Measurements from ENCODE around the gene MAT2B. TPM values are rescaled to one million over a fixed set of nuclear protein-coding genes. Genes with fewer than 3 reads are reported as not detected.

The MAT2B gene
- polyA plus RNA-seq, 2 of the 4 experiments (the other 2 are of a cell fraction) = 58.6 to 74.0 TPM

DNA sequence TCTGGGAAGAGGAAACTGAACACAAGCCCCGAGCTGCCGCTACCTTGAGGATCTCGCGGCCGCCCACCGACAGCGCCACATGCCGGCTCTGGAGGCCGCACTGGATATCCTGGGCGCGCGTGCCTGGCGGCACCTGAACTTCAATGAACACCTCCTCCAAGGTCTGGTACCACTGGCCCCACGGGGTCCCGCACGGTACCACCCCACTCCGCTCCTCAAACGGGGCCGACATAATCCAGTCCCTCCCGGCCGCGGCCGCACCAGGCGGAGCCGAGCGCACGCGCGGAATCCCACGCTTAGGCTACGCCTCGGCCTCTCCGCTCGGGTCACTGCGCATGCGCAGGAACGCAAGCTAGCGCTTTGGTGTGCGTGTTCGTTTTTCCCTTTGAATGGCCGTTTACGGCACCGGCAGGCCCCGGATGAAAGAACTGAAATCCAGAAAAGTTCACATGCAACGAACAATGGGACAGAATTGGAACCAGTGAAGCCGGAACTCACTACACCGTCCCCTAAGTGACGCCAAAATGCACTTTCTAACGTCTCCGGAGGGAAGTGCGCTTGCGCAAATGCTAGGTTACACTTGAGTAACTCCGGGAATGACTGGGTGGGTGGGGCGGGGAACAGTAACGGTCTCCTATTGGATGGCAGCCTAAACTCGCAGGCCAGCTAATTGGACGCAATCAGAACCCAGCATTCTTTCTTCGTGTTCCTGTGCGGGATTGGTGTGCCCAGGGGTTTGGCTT is 45.4 kb upstream of the MAT2B start, which contains the start of gene NUDCD2 (continued):
- TF ChIP-seq RNF2 (IDR thresholded peaks at IDR 0.05; ENCODE audit: borderline replicate concordance, low read depth) (no peak), RFX5 (IDR thresholded peaks at IDR 0.05) (no peak), TFCP2L1 (CRISPR knock-in tag; IDR thresholded peaks at IDR 0.05) (no peak), E2F6 (IDR thresholded peaks at IDR 0.05; ENCODE audit: borderline replicate concordance, low read depth) (peak; percentile 72), RARB (CRISPR knock-in tag; IDR thresholded peaks at IDR 0.05) (no peak), MYC (IDR thresholded peaks at IDR 0.05; ENCODE audit: borderline replicate concordance, low read length) (peak; percentile 88), FOSL2 (IDR thresholded peaks at IDR 0.05) (no peak), FOSL2 (CRISPR knock-in tag; IDR thresholded peaks at IDR 0.05) (no peak), ELK1 (IDR thresholded peaks at IDR 0.05; ENCODE audit: low read depth, low read length) (no peak), ZSCAN20 (CRISPR knock-in tag; IDR thresholded peaks at IDR 0.05) (no peak), GATA3 (IDR thresholded peaks at IDR 0.05; ENCODE audit: borderline replicate concordance) (no peak), ZC3H11A (IDR thresholded peaks at IDR 0.05) (no peak), PHF8 (IDR thresholded peaks at IDR 0.05; ENCODE audit: borderline replicate concordance, low read depth) (peak; percentile 98), HES2 (IDR thresholded peaks at IDR 0.05) (no peak), CHD2 (IDR thresholded peaks at IDR 0.05; ENCODE audit: low read length, partially characterized antibody) (no peak), MAFK (IDR thresholded peaks at IDR 0.05; ENCODE audit: partially characterized antibody) (no peak), HEYL (CRISPR knock-in tag; IDR thresholded peaks at IDR 0.05) (no peak), BHLHE40 (IDR thresholded peaks at IDR 0.05; ENCODE audit: low read depth, low read length) (no peak), ZNF302 (CRISPR knock-in tag; IDR thresholded peaks at IDR 0.05) (no peak), FOXS1 (CRISPR knock-in tag; IDR thresholded peaks at IDR 0.05) (no peak), JUN (IDR thresholded peaks at IDR 0.05) (peak; percentile 66 to 77; a peak in 4 of 5 replicates), TP53 (CRISPR knock-in tag; IDR thresholded peaks at IDR 0.05) (no peak), NPAS2 (CRISPR knock-in tag; IDR thresholded peaks at IDR 0.05; ENCODE audit: borderline replicate concordance) (no peak), KDM5A (IDR thresholded peaks at IDR 0.05) (no peak), JUNB (IDR thresholded peaks at IDR 0.05) (no peak), HOXB5 (CRISPR knock-in tag; IDR thresholded peaks at IDR 0.05) (no peak), MAZ (IDR thresholded peaks at IDR 0.05; ENCODE audit: borderline replicate concordance, low read depth, low read length) (no peak), CBX2 (IDR thresholded peaks at IDR 0.05; ENCODE audit: borderline replicate concordance, low read depth) (no peak), EP300 (IDR thresholded peaks at IDR 0.05) (no peak), ATOH8 (CRISPR knock-in tag; IDR thresholded peaks at IDR 0.05; ENCODE audit: low read depth) (no peak), KDM1A (IDR thresholded peaks at IDR 0.05; ENCODE audit: low read depth) (no peak), ZFP36 (IDR thresholded peaks at IDR 0.05; ENCODE audit: borderline replicate concordance, partially characterized antibody) (no peak)
- TF ChIP-seq, protein P1, sequence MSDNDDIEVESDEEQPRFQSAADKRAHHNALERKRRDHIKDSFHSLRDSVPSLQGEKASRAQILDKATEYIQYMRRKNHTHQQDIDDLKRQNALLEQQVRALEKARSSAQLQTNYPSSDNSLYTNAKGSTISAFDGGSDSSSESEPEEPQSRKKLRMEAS (IDR thresholded peaks at IDR 0.05) = peak; percentile 95
